ENCODE results near the gene PPARD. TPM values are rescaled to one million over a fixed set of nuclear protein-coding genes. Genes with fewer than 3 reads are reported as not detected.

PPARD gene
- total RNA-seq, 1 donor from 2014 or later, result 21.4 TPM

GRCh38 chr6:35312807-35313206 is 29.6 kb upstream of the PPARD start:
- ATAC-seq (ENCODE audit: low read depth), result no peak
- peaks cover 61% of the 10 kb centered on the region for H3K4me1 Mint-ChIP-seq
- peaks cover 67% of the 10 kb centered on the region for H3K36me3 Mint-ChIP-seq (ENCODE audit: low read depth)
- intact Hi-C loops (cut with micrococcal nuclease), result no loop called here
- ChIA-PET CTCF (interaction anchor here (0.9 to 2.0 kb wide), 3 partner anchors 15 to 155 kb away, joined by 3 to 5 read pairs (median 4); partner anchors contain the start of gene RPL10A), POLR2A (interaction anchor here (1.8 to 2.1 kb wide), 2 partner anchors 10 to 12 kb away, joined by 11 to 15 read pairs; no protein-coding TSS in a partner anchor)
- H3K4me3 Mint-ChIP-seq, result peak overlapping the region; percentile 4
- no peak for DNase-seq
- no peak for TF ChIP-seq CTCF (IDR thresholded peaks at IDR 0.05)
- H3K27me3 Mint-ChIP-seq, result no peaks in the 10 kb centered on the region
- peak overlapping the region; percentile 96 for H3K27ac Mint-ChIP-seq
- H3K9me3 Mint-ChIP-seq, result no peaks in the 10 kb centered on the region

GRCh38 chr6:35317483-35318195 is 24.7 kb upstream of the PPARD start:
- no peaks in the 10 kb centered on the region for H3K27me3 Mint-ChIP-seq
- CTCF ChIA-PET, result no interaction called here
- DNase-seq (no peak), ATAC-seq (ENCODE audit: low read depth) (no peak)
- H3K27ac Mint-ChIP-seq, result no peak overlapping the region
- H3K4me1 Mint-ChIP-seq, result peaks cover 17% of the 10 kb centered on the region
- POLR2A ChIA-PET, result no interaction called here
- no peak overlapping the region for H3K4me3 Mint-ChIP-seq
- no peak for TF ChIP-seq CTCF (IDR thresholded peaks at IDR 0.05)
- H3K36me3 Mint-ChIP-seq (ENCODE audit: low read depth), result peaks cover 85% of the 10 kb centered on the region
- intact Hi-C loops (cut with micrococcal nuclease), result no loop called here
- H3K9me3 Mint-ChIP-seq, result no peaks in the 10 kb centered on the region

GRCh38 chr6:35318196-35319171 is 23.9 kb upstream of the PPARD start:
- ATAC-seq (ENCODE audit: low read depth) (no peak), DNase-seq (no peak)
- TF ChIP-seq CTCF (IDR thresholded peaks at IDR 0.05), result no peak
- ChIA-PET CTCF (no interaction called here), POLR2A (no interaction called here)
- Mint-ChIP-seq H3K27me3 (no peaks in the 10 kb centered on the region), H3K27ac (no peak overlapping the region), H3K36me3 (ENCODE audit: low read depth) (peaks cover 87% of the 10 kb centered on the region), H3K4me1 (peaks cover 11% of the 10 kb centered on the region), H3K4me3 (no peak overlapping the region), H3K9me3 (no peaks in the 10 kb centered on the region)
- intact Hi-C loops (cut with micrococcal nuclease), result no loop called here

GRCh38 chr6:35319346-35320030 is 22.9 kb upstream of the PPARD start:
- Mint-ChIP-seq H3K36me3 (ENCODE audit: low read depth) (peaks cover 80% of the 10 kb centered on the region), H3K27me3 (no peaks in the 10 kb centered on the region), H3K4me3 (no peak overlapping the region), H3K9me3 (no peaks in the 10 kb centered on the region), H3K27ac (no peak overlapping the region), H3K4me1 (peaks cover 5% of the 10 kb centered on the region)
- intact Hi-C loops (cut with micrococcal nuclease), result no loop called here
- ATAC-seq (ENCODE audit: low read depth) (no peak), DNase-seq (no peak)
- POLR2A ChIA-PET, result interaction anchor here (0.8 to 1.6 kb wide), 2 partner anchors 17 to 23 kb away, joined by 3 to 4 read pairs; no protein-coding TSS in a partner anchor
- TF ChIP-seq CTCF (IDR thresholded peaks at IDR 0.05), result no peak
- CTCF ChIA-PET, result interaction anchor here (0.6 kb wide), 1 partner anchor 9 kb away, joined by 4 read pairs; no protein-coding TSS in a partner anchor

Measured in activated B cell treated with CpG ODN at 0.5 μM for 24 hours (primary cell).